NCI-H1048 (cell line): ENCODE results near the gene ELMO2.

Experiments
- DNase-seq: peaks from one replicate; lab custom pipeline; 2025; lab: John Stamatoyannopoulos, UW

ELMO2 gene

GRCh38 chr20:46332373-46333160 is 73.8 kb downstream of the ELMO2 start:
- DNase-seq: no peak

DNA sequence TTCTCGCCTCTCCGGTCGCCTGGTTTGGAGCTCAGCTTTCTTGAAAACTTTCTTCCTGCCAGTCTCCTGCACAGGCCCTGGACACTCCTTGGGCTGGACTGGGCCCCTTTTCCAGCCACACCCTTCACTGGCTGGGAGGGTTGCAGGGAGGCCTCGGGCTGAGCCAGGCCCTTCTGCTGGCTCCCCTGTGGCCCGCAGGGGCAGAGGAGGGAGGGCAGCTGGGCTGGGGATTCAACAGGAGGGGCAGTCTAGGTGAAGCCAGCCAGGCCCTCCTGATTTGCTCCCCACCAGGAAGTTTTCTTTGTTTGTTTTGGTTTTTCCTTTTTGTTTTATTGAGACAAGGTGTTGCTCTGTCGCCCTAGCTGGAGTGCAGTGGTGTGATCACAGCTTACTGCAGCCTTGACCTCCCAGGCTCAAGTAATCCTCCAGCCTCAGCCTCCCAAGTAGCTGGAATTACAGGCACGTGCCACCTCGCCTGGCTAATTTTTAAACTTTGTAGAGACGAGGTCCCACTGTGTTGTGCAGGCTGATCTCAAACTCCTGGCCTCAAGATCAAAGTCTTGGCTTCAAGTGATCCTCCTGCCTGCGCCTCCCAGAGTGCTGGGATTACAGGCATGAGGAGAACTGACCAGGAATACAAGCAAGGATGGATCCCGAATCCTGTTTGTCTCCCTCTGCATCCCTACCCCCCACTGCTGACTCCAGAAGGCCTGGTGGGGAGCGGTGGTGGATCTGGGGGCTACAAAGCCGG is 74.6 kb downstream of the ELMO2 start:
- DNase-seq: no peak

DNA sequence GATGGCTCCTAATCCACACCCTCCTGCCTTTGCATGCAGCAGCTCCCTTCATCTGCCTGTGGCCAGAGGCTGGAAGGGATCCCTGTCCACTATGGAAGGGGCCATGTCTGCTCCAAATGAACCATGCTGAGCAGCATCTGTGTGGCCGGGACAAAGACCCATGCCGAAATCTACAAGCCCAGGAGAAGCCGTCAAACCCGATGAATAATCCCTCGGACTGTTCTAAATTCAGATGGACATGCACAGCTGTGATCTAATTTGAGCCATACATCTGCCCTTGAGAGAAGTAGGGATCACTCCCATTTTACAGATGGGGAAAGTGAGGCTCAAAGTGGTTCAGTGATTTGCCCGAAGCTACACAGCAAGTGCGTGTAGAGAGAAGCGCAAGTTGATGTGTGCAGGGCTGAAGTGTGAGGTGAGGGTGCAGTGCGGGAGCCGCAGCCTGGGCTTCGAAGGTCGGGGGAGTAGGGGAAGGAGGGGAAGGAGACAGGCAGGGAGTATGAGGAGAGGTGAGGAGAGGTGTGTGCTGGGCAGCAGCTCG is 75.5 kb downstream of the ELMO2 start:
- no peak for DNase-seq

DNA sequence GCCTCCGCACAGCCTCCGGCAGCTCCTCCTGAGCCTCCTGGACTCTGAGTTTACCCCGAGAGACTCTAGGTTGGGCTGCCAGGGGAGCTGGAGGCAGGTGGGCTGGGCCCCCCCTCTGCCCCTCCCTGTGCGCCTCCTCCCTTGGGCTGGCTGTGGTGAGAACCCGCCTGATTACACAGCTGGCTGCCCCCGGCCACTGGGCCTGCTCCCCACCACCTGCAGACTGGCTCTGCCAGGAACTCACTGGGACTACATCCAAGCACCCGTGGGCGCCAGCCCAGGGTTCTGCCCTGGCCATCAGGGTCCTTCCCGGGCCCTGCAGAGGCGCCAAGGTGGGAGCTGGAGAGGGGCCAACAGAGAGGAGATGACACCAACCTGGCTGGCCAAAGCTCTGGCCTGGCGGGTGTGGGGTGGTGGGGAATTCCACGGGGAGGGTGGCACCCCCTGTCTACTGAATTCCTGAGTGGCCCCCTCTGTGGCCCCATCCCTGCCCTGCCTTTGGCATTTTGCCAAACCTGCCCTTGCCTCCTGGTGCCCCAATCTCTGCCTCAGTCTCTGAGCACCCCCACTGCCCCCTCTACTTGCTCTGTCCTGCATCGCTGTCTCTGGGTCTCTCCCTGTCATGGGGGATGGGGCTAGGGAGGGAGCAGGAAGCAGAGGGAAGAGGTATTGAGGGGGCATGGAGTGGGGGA is 76.2 kb downstream of the ELMO2 start:
- DNase-seq: no peak

DNA sequence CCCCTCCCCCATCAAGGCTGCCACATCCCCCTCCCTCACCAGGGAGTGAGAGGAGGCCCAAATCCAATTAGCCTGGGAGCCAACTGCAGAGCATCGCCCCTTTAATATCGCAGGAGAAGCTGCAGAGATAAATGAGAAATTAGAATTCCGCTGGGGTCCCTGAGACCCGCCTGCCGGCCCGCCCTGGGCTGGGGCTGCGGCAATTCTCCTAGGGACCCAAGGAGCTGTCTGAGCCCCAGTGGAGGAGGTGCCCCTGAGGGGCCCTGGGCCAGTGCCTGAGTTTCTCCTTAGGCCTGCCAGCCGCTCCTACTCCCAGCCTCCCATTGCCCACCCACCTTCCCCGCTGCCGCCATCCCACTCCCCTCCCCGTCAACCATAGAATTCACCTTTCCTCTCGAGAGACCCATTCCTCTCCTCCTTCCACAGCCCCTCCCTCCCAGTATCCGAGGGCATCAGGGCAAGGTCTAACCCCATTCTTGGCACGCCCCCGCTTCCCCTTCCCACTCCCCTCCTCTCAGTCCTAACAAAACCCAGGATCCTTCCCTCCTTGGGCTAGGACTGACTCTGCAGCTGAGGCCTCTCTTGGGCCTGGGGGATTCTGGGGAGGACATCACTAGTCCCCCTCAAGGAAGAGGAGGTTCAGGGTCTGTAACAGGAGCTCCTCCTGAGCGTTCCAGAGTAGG is 78.1 kb downstream of the ELMO2 start:
- DNase-seq: no peak

DNA sequence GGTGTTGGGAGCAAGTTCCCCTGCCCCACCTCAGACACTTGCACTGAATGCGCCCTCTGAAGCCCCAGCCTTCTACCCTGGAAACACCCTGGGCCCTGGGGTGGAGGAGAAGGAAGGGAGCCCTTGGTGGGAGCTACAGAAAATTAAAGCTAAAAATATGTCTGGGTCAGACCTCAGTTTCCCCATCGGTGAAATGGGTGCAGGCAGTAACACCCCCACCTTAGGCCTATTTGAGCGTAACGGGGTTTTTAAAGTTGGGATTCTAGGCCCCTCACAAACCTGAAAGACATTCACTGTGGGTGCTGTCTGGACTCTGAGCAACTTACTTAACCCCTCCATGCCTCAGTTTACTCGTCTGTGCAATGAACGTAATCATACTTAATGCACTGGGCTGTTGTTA is 78.9 kb downstream of the ELMO2 start:
- DNase-seq: no peak

DNA sequence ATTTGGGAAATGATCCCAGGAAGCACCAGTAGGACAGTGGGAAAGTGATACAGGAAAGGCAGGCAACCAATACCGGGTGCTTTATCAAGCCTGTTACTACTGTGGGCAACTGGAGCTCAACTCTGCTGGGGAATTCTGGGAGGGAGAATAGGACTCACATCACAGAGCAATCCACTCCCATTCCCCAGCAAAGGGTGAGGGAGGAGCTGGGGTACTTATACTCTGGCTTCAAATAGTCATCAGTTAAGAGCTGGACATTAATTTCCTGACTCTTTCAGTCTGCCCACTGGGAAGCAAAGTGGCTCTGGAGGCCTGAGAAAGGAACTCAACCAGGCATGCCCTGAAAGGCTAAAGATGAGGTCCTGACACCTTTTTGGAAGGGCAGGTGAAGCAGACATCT is 80.6 kb downstream of the ELMO2 start:
- no peak for DNase-seq

DNA sequence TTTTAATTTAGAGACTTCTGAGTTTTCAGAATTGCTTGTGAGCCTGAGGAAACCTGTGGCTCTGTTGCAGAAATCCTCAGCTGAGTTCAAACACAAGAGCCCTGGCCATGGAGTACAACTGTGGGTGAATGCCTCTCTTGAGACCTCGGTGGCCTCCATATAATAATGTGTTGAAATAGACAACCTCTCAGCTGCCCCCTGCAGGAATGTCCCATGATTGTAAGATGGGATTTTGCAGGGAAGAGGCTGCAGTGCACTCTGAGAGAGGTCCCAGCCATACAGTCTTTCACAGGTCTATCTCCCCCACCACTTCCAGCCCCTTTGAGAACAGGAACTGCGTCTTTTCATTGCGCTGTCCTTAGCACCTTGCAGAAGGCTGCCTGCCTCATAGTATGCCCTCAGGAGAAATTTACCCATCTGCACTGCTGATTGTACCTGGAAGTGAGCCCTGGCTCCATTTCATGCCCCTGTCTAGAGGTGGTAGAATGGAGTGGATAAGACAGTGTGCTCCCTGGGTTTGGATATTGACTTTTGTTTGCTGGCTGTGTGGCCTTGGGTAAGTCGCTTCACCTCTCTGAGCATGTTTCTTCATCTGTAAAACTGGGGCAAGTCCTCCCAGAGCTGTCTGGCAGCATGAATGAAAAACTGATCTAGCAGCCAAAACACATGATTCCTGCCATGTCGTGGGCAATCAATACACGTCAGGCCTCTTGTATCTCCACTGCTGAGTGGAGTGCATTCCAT is 81.3 kb downstream of the ELMO2 start:
- DNase-seq: no peak

- no peak for DNase-seq
These were observed 82.0 kb downstream of the ELMO2 start for GRCh38 chr20:46324379-46324778.

GRCh38 chr20:46323557-46323956 is 82.9 kb downstream of the ELMO2 start:
- DNase-seq: no peak

DNA sequence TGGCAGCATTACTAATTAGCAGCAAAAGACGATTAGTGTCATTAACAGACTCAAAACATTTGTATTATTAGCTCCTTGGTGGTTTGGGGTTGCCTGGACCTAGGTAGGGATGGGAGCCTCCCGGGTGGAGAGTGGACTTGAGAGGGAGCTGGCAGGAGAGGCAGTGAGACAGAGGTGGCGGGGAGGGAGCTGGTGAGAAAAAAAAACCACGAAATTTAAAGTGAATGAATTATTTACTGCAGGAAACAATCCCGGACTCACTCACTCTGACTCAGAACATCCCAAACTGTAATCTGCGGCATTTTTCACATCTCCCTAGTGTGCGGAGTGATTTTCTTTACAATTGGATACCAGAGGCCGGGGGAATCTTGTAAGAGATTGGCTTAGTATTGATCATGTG is 83.8 kb downstream of the ELMO2 start:
- DNase-seq: no peak

DNA sequence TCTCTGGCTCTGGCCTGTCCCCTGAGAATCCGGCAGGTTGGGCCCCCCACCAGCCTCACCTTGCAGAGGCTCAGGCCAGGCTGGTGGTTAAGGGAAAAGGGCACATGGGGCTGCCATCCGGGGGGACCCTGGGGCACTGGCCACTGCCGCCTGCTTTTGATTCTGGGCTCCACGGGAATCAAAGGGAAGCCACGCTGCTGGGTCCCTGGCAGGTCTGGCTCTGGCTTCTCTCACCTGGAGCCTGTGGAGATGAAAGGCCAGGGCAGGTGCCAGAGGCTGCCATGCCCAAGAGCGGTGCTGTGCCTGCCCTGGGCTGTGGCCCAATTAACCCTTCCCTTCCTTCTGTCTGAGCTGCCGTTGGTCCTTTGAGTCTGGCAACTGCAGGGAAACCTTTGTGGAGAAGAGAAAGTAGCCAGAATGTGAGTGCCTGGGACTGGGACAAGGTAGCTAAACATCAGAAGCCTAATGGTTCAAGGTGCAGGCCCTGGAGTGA is 88.7 kb downstream of the ELMO2 start:
- DNase-seq: no peak

- no peak for DNase-seq
These were observed 89.3 kb downstream of the ELMO2 start for GRCh38 chr20:46316984-46317684.
